WTC11 (cell line): ENCODE measurements around the gene EOMES. TPM values are rescaled to one million over a fixed set of nuclear protein-coding genes. Genes with fewer than 3 reads are reported as not detected.

ENCODE experiments used
- ATAC-seq: fragments of 200-7000 bp; cut with Tn5 transposase; 2 replicates; pipeline ENCODE4 v1.10.0; 2021; ENCODE audit warnings: mild to moderate bottlenecking, moderate library complexity
- CTCF ChIA-PET: fragments of 300-600 bp; sonication (Branson Sonifier 250); formaldehyde crosslinking; loops from one replicate; lab custom pipeline; 2021; ENCODE audit warnings: antibody characterized with exemption; lab: Charles Lee
- POLR2A ChIA-PET: fragments of 350-600 bp; sonication (Branson Sonifier 250); formaldehyde crosslinking; loops from one replicate; lab custom pipeline; 2021; ENCODE audit warnings: antibody characterized with exemption; lab: Charles Lee
- DNase-seq: peaks from one replicate; pipeline ENCODE4 v3.0.0; 2021; ENCODE audit warnings: low spot score
- H3K27ac Mint-ChIP-seq: 2 replicates; pipeline ENCODE4 v1.8.0; 2021; ENCODE audit warnings: mixed read lengths
- H3K27me3 Mint-ChIP-seq: 2 replicates; pipeline ENCODE4 v1.8.0; 2021; ENCODE audit warnings: low read depth, mild to moderate bottlenecking, moderate library complexity, mixed read lengths
- H3K36me3 Mint-ChIP-seq: 2 replicates; pipeline ENCODE4 v1.8.0; 2021; ENCODE audit warnings: mixed read lengths
- H3K4me1 Mint-ChIP-seq: 2 replicates; pipeline ENCODE4 v1.8.0; 2022; ENCODE audit warnings: mixed read lengths
- H3K4me3 Mint-ChIP-seq: 2 replicates; pipeline ENCODE4 v1.8.0; 2021; ENCODE audit warnings: mild to moderate bottlenecking, moderate library complexity, mixed read lengths
- H3K9me3 Mint-ChIP-seq: 2 replicates; pipeline ENCODE4 v1.8.0; 2021; ENCODE audit warnings: mixed read lengths
- AR ChIP-seq: fragments of 250-450 bp; sonication (Bioruptor Pico); IDR thresholded peaks from 2 replicates; pipeline ENCODE4 v1.9.0; 2021; ENCODE audit warnings: mild to moderate bottlenecking
- ATF2 ChIP-seq: sonication (generic); formaldehyde crosslinking; IDR thresholded peaks from 2 replicates; pipeline ENCODE4 v1.8.1; 2022; ENCODE audit warnings: low read depth, missing genetic modification reagents, borderline replicate concordance
- CREM ChIP-seq: sonication (generic); formaldehyde crosslinking; IDR thresholded peaks from 2 replicates; pipeline ENCODE4 v1.8.1; 2022; ENCODE audit warnings: mild to moderate bottlenecking, missing genetic modification reagents, moderate library complexity
- ETV6 ChIP-seq: sonication (generic); formaldehyde crosslinking; IDR thresholded peaks from 2 replicates; pipeline ENCODE4 v1.8.1; 2022; ENCODE audit warnings: mild to moderate bottlenecking, missing genetic modification reagents
- FOXK1 ChIP-seq: sonication (generic); formaldehyde crosslinking; IDR thresholded peaks from 2 replicates; pipeline ENCODE4 v1.8.0; 2022; ENCODE audit warnings: mild to moderate bottlenecking, moderate library complexity, missing genetic modification reagents
- FOXP1 ChIP-seq: sonication (generic); formaldehyde crosslinking; IDR thresholded peaks from 2 replicates; pipeline ENCODE4 v1.8.0; 2022; ENCODE audit warnings: missing genetic modification reagents, mild to moderate bottlenecking, moderate library complexity, borderline replicate concordance
- KAT7 ChIP-seq: sonication (generic); formaldehyde crosslinking; IDR thresholded peaks from 2 replicates; pipeline ENCODE4 v1.8.1; 2023; ENCODE audit warnings: missing genetic modification reagents, mild to moderate bottlenecking, borderline replicate concordance
- MAX ChIP-seq: sonication (generic); formaldehyde crosslinking; IDR thresholded peaks from 2 replicates; pipeline ENCODE4 v1.8.0; 2022; ENCODE audit warnings: mild to moderate bottlenecking, missing genetic modification reagents
- MXD4 ChIP-seq: fragments of 250-450 bp; sonication (Bioruptor Pico); IDR thresholded peaks from 2 replicates; pipeline ENCODE4 v1.8.0; 2021; ENCODE audit warnings: mild to moderate bottlenecking, moderate library complexity, borderline replicate concordance
- PRRX2 ChIP-seq: fragments of 250-450 bp; sonication (Bioruptor Pico); IDR thresholded peaks from 2 replicates; pipeline ENCODE4 v1.8.0; 2021; ENCODE audit warnings: mild to moderate bottlenecking
- SMAD4 ChIP-seq: sonication (generic); formaldehyde crosslinking; IDR thresholded peaks from 2 replicates; pipeline ENCODE4 v1.8.0; 2022; ENCODE audit warnings: mild to moderate bottlenecking, missing genetic modification reagents
- ZNF138 ChIP-seq: sonication (generic); formaldehyde crosslinking; conservative IDR thresholded peaks from 2 replicates; pipeline ENCODE4 v1.8.1; 2022; ENCODE audit warnings: mild to moderate bottlenecking, moderate library complexity, missing genetic modification reagents
- ZNF219 ChIP-seq: sonication (generic); formaldehyde crosslinking; IDR thresholded peaks from 2 replicates; pipeline ENCODE4 v1.8.0; 2023; ENCODE audit warnings: missing genetic modification reagents, mild to moderate bottlenecking, borderline replicate concordance
- ZNF232 ChIP-seq: sonication (generic); formaldehyde crosslinking; IDR thresholded peaks from 2 replicates; pipeline ENCODE4 v1.8.0; 2022; ENCODE audit warnings: mild to moderate bottlenecking, missing genetic modification reagents
- ZNF416 ChIP-seq: fragments of 250-450 bp; sonication (Bioruptor Pico); IDR thresholded peaks from 2 replicates; pipeline ENCODE4 v1.9.0; 2021; ENCODE audit warnings: mild to moderate bottlenecking, inconsistent platforms
- ZNF532 ChIP-seq: fragments of 250-450 bp; sonication (Bioruptor Pico); IDR thresholded peaks from 2 replicates; pipeline ENCODE4 v1.9.0; 2021; ENCODE audit warnings: mild to moderate bottlenecking, borderline replicate concordance
- total RNA-seq: library from RNA; stranded (reverse); gene quantifications from 3 replicates; pipeline ENCODE4 v1.2.3, GENCODE V29; 2021
- TF ChIP-seq, protein P1 (sequence below): sonication (generic); formaldehyde crosslinking; conservative IDR thresholded peaks from 2 replicates; pipeline ENCODE4 v1.8.1; 2023; ENCODE audit warnings: mild to moderate bottlenecking, low read depth, missing genetic modification reagents, moderate library complexity
- TF ChIP-seq, protein P2 (sequence below): sonication (generic); formaldehyde crosslinking; IDR thresholded peaks from 2 replicates; pipeline ENCODE4 v1.8.0; 2022; ENCODE audit warnings: mild to moderate bottlenecking, missing genetic modification reagents
- TF ChIP-seq, protein P3 (sequence below): sonication (generic); formaldehyde crosslinking; IDR thresholded peaks from 2 replicates; pipeline ENCODE4 v1.8.0; 2022; ENCODE audit warnings: mild to moderate bottlenecking, missing genetic modification reagents
- TF ChIP-seq, protein P4 (sequence below): sonication (generic); formaldehyde crosslinking; conservative IDR thresholded peaks from 2 replicates; pipeline ENCODE4 v1.8.1; 2022; ENCODE audit warnings: mild to moderate bottlenecking, missing genetic modification reagents

Gene EOMES
- total RNA-seq, 1 experiment from 2014 or later = 1.4 TPM

GRCh38 chr3:27730774-27731659 is 8.9 kb upstream of the EOMES start:
- ATAC-seq (peak; percentile 29), DNase-seq (no peak)
- Mint-ChIP-seq H3K9me3 (no peaks in the 10 kb centered on the region), H3K27ac (no peak overlapping the region), H3K36me3 (no peaks in the 10 kb centered on the region), H3K4me3 (peak overlapping the region; percentile 55), H3K4me1 (peaks cover 59% of the 10 kb centered on the region), H3K27me3 (peaks cover 84% of the 10 kb centered on the region)
- CTCF ChIA-PET = interaction anchor here (2.2 to 2.5 kb wide), 2 partner anchors 9 to 19 kb away, joined by 12 to 27 read pairs; partner anchors contain the start of gene EOMES
- POLR2A ChIA-PET = no interaction called here
- no peak for TF ChIP-seq ZNF416 (CRISPR knock-in tag)
- no peak for TF ChIP-seq ZNF232 (CRISPR knock-in tag)
- TF ChIP-seq ETV6 (CRISPR knock-in tag) = no peak
- TF ChIP-seq, protein P1, sequence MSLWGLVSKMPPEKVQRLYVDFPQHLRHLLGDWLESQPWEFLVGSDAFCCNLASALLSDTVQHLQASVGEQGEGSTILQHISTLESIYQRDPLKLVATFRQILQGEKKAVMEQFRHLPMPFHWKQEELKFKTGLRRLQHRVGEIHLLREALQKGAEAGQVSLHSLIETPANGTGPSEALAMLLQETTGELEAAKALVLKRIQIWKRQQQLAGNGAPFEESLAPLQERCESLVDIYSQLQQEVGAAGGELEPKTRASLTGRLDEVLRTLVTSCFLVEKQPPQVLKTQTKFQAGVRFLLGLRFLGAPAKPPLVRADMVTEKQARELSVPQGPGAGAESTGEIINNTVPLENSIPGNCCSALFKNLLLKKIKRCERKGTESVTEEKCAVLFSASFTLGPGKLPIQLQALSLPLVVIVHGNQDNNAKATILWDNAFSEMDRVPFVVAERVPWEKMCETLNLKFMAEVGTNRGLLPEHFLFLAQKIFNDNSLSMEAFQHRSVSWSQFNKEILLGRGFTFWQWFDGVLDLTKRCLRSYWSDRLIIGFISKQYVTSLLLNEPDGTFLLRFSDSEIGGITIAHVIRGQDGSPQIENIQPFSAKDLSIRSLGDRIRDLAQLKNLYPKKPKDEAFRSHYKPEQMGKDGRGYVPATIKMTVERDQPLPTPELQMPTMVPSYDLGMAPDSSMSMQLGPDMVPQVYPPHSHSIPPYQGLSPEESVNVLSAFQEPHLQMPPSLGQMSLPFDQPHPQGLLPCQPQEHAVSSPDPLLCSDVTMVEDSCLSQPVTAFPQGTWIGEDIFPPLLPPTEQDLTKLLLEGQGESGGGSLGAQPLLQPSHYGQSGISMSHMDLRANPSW (CRISPR knock-in tag) = no peak
- TF ChIP-seq ZNF138 (CRISPR knock-in tag) = no peak
- TF ChIP-seq PRRX2 = no peak
- no peak for TF ChIP-seq MXD4 (CRISPR knock-in tag)
- peak; percentile 47; the same call in 1 of the 2 replicates for TF ChIP-seq FOXP1 (CRISPR knock-in tag)
- TF ChIP-seq SMAD4 (CRISPR knock-in tag) = no peak
- no peak for TF ChIP-seq ZNF219 (CRISPR knock-in tag)
- no peak for TF ChIP-seq CREM (CRISPR knock-in tag)
- TF ChIP-seq, protein P2, sequence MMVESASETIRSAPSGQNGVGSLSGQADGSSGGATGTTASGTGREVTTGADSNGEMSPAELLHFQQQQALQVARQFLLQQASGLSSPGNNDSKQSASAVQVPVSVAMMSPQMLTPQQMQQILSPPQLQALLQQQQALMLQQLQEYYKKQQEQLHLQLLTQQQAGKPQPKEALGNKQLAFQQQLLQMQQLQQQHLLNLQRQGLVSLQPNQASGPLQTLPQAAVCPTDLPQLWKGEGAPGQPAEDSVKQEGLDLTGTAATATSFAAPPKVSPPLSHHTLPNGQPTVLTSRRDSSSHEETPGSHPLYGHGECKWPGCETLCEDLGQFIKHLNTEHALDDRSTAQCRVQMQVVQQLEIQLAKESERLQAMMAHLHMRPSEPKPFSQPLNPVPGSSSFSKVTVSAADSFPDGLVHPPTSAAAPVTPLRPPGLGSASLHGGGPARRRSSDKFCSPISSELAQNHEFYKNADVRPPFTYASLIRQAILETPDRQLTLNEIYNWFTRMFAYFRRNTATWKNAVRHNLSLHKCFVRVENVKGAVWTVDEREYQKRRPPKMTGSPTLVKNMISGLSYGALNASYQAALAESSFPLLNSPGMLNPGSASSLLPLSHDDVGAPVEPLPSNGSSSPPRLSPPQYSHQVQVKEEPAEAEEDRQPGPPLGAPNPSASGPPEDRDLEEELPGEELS (CRISPR knock-in tag) = peak; percentile 81; the same call in 1 of the 2 replicates
- no peak for TF ChIP-seq ATF2 (CRISPR knock-in tag)
- TF ChIP-seq KAT7 (CRISPR knock-in tag) = no peak
- TF ChIP-seq ZNF532 (CRISPR knock-in tag) = no peak
- TF ChIP-seq, protein P3, sequence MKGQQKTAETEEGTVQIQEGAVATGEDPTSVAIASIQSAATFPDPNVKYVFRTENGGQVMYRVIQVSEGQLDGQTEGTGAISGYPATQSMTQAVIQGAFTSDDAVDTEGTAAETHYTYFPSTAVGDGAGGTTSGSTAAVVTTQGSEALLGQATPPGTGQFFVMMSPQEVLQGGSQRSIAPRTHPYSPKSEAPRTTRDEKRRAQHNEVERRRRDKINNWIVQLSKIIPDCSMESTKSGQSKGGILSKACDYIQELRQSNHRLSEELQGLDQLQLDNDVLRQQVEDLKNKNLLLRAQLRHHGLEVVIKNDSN (CRISPR knock-in tag) = no peak
- TF ChIP-seq FOXK1 (CRISPR knock-in tag) = peak; percentile 72; the same call in 1 of the 2 replicates
- TF ChIP-seq, protein P4, sequence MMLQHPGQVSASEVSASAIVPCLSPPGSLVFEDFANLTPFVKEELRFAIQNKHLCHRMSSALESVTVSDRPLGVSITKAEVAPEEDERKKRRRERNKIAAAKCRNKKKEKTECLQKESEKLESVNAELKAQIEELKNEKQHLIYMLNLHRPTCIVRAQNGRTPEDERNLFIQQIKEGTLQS = no peak
- no peak for TF ChIP-seq AR (CRISPR knock-in tag)
- no peak for TF ChIP-seq MAX (CRISPR knock-in tag)
